Uterus (tissue), 4 donors: ENCODE results near the gene PLXNB1. TPM values are rescaled to one million over a fixed set of nuclear protein-coding genes. Genes with fewer than 3 reads are reported as not detected.
"Not testable (repeated sequence)": the region's sequence is repeated elsewhere in the genome, so short reads cannot be mapped to it uniquely, and the experiment has no call there.

Source experiments
- DNase-seq, 2 donors: peaks; one replicate each; pipeline ENCODE4 v3.0.0-alpha.2; 2019 to 2020
- H3K27ac ChIP-seq, 2 donors: fragments of 200-600 bp; sonication (generic); 1 replicate in 1 of 2; 2 replicates in 1 of 2; pipeline ENCODE4 v1.5.1; 2016 to 2018
- H3K27me3 ChIP-seq, 2 donors: fragments of 200-600 bp; sonication (generic); one replicate each; pipeline ENCODE4 v1.5.1; 2018 to 2019; ENCODE audit warnings: control low read depth in 1 of 2
- H3K36me3 ChIP-seq, 2 donors: fragments of 200-600 bp; sonication (generic); one replicate each; pipeline ENCODE4 v1.5.1; 2019; ENCODE audit warnings: control low read depth in 1 of 2
- H3K4me1 ChIP-seq, 2 donors: fragments of 200-600 bp; sonication (generic); one replicate each; pipeline ENCODE4 v1.5.1; 2018 to 2019; ENCODE audit warnings: control low read depth in 1 of 2
- H3K4me3 ChIP-seq, 2 donors: fragments of 200-600 bp; sonication (generic); 1 replicate in 1 of 2; 2 replicates in 1 of 2; pipeline ENCODE4 v1.5.1; 2018 to 2019; ENCODE audit warnings: mild to moderate bottlenecking in 1 of 2
- H3K9me3 ChIP-seq, 2 donors: fragments of 200-600 bp; sonication (generic); one replicate each; pipeline ENCODE4 v1.5.1; 2019; ENCODE audit warnings: control low read depth in 1 of 2
- POLR2A ChIP-seq, 2 donors: fragments of 450-650 bp; IDR thresholded peaks; one replicate each; pipeline ENCODE4 v1.6.1; 2016; ENCODE audit warnings: antibody characterized with exemption in 2 of 2, mild to moderate bottlenecking in 1 of 2, moderate library complexity in 1 of 2
- intact Hi-C: fragments of 100-400 bp; cut with DNase I; formaldehyde crosslinking; loops from one replicate; pipeline ENCODE4 v1.15.1; 2023; ENCODE audit warnings: low total_unique reads
- total RNA-seq, 4 donors: library from RNA; depleted of rRNA in 3 of 4; stranded (reverse); fragments of >200 nt in 3 of 4; gene quantifications; one replicate each; pipeline versions ENCODE4 v1.1.0 to v1.2.4, GENCODE V29; 2014 to 2023
- TF ChIP-seq, protein P1 (sequence below), 4 experiments: fragments of 200-600 bp in 2 of 4; fragments of 450-650 bp in 2 of 4; sonication (generic) in 2 of 4; IDR thresholded peaks; one replicate each; pipeline ENCODE4 v1.5.1; 2016 to 2019; ENCODE audit warnings: antibody characterized with exemption in 4 of 4, mild to moderate bottlenecking in 2 of 4, moderate library complexity in 1 of 4
- donor health status: DM: yes; HTN: yes; CAD: no.

The PLXNB1 gene
- total RNA-seq, 4 donors from 2014 or later = 23.5 to 133 (median 60.9) TPM

DNA sequence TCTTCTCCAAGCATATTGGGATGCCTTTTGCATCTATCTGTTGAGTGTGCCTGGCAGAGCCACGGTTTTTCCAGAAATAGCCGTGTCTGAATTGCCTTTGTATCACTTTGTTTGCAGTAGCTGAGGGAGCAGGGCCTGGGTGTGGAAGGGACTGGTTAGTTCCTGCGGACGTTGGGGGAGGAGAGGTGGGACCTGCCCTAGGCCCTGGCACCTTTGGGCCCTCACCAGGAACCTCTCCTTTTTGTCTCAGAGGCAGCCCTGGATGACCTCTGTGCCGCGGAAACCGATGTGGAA lies 35.3 kb upstream of the PLXNB1 start:
- Histone ChIP-seq H3K4me3 (no peak overlapping the region), H3K4me1 (peaks cover 10 to 20% of the 10 kb centered on the region in 2 donors), H3K27me3 (no peaks in the 10 kb centered on the region), H3K36me3 (no peaks in the 10 kb centered on the region), H3K9me3 (no peaks in the 10 kb centered on the region), H3K27ac (peak overlapping the region; percentile 99 to 100)
- no peak for DNase-seq
- TF ChIP-seq, protein P1, sequence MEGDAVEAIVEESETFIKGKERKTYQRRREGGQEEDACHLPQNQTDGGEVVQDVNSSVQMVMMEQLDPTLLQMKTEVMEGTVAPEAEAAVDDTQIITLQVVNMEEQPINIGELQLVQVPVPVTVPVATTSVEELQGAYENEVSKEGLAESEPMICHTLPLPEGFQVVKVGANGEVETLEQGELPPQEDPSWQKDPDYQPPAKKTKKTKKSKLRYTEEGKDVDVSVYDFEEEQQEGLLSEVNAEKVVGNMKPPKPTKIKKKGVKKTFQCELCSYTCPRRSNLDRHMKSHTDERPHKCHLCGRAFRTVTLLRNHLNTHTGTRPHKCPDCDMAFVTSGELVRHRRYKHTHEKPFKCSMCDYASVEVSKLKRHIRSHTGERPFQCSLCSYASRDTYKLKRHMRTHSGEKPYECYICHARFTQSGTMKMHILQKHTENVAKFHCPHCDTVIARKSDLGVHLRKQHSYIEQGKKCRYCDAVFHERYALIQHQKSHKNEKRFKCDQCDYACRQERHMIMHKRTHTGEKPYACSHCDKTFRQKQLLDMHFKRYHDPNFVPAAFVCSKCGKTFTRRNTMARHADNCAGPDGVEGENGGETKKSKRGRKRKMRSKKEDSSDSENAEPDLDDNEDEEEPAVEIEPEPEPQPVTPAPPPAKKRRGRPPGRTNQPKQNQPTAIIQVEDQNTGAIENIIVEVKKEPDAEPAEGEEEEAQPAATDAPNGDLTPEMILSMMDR (IDR thresholded peaks at IDR 0.05) = no peak
- no peak for TF ChIP-seq POLR2A (IDR thresholded peaks at IDR 0.05)
- intact Hi-C loops = loop anchor here (5.0 kb wide), 1 partner anchor 82 kb away; no protein-coding TSS in a partner anchor

DNA sequence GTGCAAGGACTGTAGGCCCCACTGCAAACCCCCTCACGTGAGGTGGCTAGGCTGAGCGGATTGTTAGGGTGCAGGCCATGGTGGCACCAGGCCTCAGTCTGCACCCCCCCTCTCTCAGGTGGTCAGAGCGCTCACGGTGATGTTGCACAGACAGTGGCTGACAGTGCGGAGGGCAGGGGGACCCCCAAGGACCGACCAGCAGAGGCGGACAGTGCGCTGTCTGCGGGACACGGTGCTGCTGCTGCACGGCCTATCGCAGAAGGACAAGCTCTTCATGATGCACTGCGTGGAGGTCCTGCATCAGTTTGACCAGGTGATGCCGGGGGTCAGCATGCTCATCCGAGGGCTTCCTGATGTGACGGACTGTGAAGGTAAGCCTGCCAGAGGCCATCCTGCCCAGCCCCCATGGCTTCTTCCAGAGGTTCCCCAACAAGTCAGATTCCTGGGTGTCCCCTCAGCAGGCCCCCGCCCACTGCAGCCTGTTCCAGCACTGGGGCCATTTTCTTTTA lies 34.9 kb upstream of the PLXNB1 start:
- no peak for DNase-seq
- TF ChIP-seq, protein P1 (IDR thresholded peaks at IDR 0.05) = no peak
- no peak for TF ChIP-seq POLR2A (IDR thresholded peaks at IDR 0.05)
- Histone ChIP-seq H3K4me1 (peaks cover 10 to 16% of the 10 kb centered on the region in 2 donors), H3K27me3 (no peaks in the 10 kb centered on the region), H3K4me3 (no peak overlapping the region), H3K9me3 (no peaks in the 10 kb centered on the region), H3K36me3 (no peaks in the 10 kb centered on the region), H3K27ac (peak overlapping the region; percentile 99 to 100)
- intact Hi-C loops = loop anchor here (5.0 kb wide), 1 partner anchor 83 kb away; no protein-coding TSS in a partner anchor

DNA sequence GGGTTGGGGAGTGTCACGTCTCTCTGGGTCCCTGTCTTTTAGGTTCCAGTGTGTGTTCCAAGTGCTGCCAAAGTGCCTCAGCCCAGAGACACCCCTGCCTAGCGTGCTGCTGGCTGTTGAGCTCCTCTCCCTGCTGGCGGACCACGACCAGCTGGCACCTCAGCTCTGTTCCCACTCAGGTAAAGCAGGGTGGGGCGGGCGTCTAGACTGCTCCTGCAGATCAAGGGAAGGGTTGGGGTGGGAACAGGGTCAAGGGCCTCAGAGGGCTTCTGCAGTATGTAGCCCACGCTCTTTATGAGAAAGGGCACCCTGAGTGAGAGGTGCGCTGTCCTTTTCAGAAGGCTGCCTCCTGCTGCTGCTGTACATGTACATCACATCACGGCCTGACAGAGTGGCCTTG lies 33.8 kb upstream of the PLXNB1 start:
- TF ChIP-seq, protein P1 (IDR thresholded peaks at IDR 0.05) = no peak
- TF ChIP-seq POLR2A (IDR thresholded peaks at IDR 0.05) = no peak
- Histone ChIP-seq H3K4me3 (no peak overlapping the region), H3K27ac (no peak overlapping the region), H3K36me3 (no peaks in the 10 kb centered on the region), H3K9me3 (no peaks in the 10 kb centered on the region), H3K4me1 (peaks cover 10 to 15% of the 10 kb centered on the region in 2 donors), H3K27me3 (no peaks in the 10 kb centered on the region)
- intact Hi-C loops = no loop called here
- DNase-seq = no peak

DNA sequence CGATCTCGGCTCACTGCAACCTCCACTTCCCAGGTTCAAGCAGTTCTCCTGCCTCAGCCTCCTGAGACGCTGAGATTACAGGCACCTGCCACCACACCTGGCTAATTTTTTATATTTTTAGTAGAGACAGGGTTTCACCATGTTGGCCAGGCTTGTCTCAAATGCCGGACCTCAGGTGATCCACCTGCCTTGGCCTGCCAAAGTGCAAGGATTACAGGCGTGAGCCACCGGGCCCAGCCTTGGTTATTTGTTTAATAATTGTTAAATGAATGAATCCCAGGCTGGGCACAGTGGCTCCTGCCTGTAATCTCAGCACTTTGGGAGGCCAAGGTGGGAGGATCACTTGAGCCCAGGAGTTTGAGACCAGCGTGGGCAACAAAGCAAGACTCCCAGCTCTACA lies 31.9 kb upstream of the PLXNB1 start:
- H3K27me3 ChIP-seq, intact Hi-C loops, H3K36me3 ChIP-seq, H3K27ac ChIP-seq, H3K9me3 ChIP-seq, H3K4me3 ChIP-seq, H3K4me1 ChIP-seq, DNase-seq: not testable (repeated sequence)

DNA sequence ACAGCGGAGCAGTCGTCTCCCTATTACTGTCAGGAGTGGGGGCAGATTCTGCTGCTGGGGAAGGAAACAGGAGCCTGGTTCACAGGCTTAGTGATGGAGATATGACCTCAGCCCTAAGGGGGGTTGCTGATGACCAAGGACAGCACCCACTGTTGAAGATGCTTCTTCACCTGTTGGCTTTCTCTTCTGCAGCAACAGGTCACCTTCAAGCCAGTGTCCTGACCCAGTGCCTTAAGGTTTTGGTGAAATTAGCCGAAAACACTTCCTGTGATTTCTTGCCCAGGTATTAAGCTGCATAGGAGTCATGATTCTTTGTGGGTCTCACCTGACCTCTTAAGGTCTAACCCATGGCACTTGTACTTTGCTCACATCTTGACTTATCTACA lies 30.6 kb upstream of the PLXNB1 start:
- intact Hi-C loops = no loop called here
- no peak for DNase-seq
- no peaks in the 10 kb centered on the region for H3K9me3 ChIP-seq
- H3K27ac ChIP-seq = no peak overlapping the region
- H3K4me3 ChIP-seq = no peak overlapping the region
- TF ChIP-seq POLR2A (IDR thresholded peaks at IDR 0.05) = no peak
- TF ChIP-seq, protein P1 (IDR thresholded peaks at IDR 0.05) = no peak
- no peaks in the 10 kb centered on the region for H3K36me3 ChIP-seq
- no peaks in the 10 kb centered on the region for H3K27me3 ChIP-seq
- H3K4me1 ChIP-seq = peaks cover 0 to 3% of the 10 kb centered on the region in 2 donors
